ACC112 (cell line): Measurements from ENCODE around the gene EMILIN2.
"Not testable (repeated sequence)": the region's sequence is repeated elsewhere in the genome, so short reads cannot be mapped to it uniquely, and the experiment has no call there.

ENCODE experiments used
- H2AFZ ChIP-seq: fragments of 200-600 bp; sonication (generic); one replicate; pipeline ENCODE4 v1.6.0; 2017; ENCODE audit warnings: antibody characterized with exemption, low read length; ENCODE audit not compliant: unreplicated experiment
- H3K27ac ChIP-seq: fragments of 200-600 bp; sonication (generic); 2 replicates; pipeline ENCODE4 v1.5.1; 2014; ENCODE audit warnings: low read depth, mild to moderate bottlenecking, antibody characterized with exemption, low read length, moderate library complexity
- H3K27me3 ChIP-seq: fragments of 200-600 bp; sonication (generic); 2 replicates; pipeline ENCODE4 v1.6.1; 2014; ENCODE audit warnings: mild to moderate bottlenecking, antibody characterized with exemption, low read length, moderate library complexity, mixed read lengths; ENCODE audit not compliant: insufficient read depth
- H3K36me3 ChIP-seq: fragments of 200-600 bp; sonication (generic); 2 replicates; pipeline ENCODE4 v1.6.1; 2016; ENCODE audit warnings: mild to moderate bottlenecking, antibody characterized with exemption, low read length, moderate library complexity, mixed read lengths; ENCODE audit not compliant: insufficient read depth
- H3K4me1 ChIP-seq: fragments of 200-600 bp; sonication (generic); one replicate; pipeline ENCODE4 v1.6.1; 2016; ENCODE audit warnings: low read length, mixed read lengths; ENCODE audit not compliant: insufficient read depth, unreplicated experiment, control insufficient read depth
- H3K4me3 ChIP-seq: fragments of 200-600 bp; sonication (generic); 2 replicates; pipeline ENCODE4 v1.5.1; 2014; ENCODE audit warnings: mild to moderate bottlenecking, low read depth, low read length
- H3K79me2 ChIP-seq: fragments of 200-600 bp; sonication (generic); one replicate; pipeline ENCODE4 v1.6.0; 2016; ENCODE audit warnings: low read length; ENCODE audit not compliant: control insufficient read depth, unreplicated experiment, insufficient read depth

EMILIN2 gene

GRCh38 chr18:2822213-2822921, 24.4 kb upstream of the EMILIN2 start:
- Histone ChIP-seq H3K36me3 (no peaks in the 10 kb centered on the region), H2AFZ (no peak overlapping the region), H3K27me3 (no peaks in the 10 kb centered on the region), H3K27ac (no peak overlapping the region), H3K4me3 (no peak overlapping the region), H3K4me1 (peaks cover 9% of the 10 kb centered on the region), H3K79me2 (no peaks in the 10 kb centered on the region)

GRCh38 chr18:2823202-2823601, 23.6 kb upstream of the EMILIN2 start:
- H3K27ac ChIP-seq: no peak overlapping the region
- no peaks in the 10 kb centered on the region for H3K27me3 ChIP-seq
- no peak overlapping the region for H3K4me3 ChIP-seq
- no peaks in the 10 kb centered on the region for H3K79me2 ChIP-seq
- H2AFZ ChIP-seq: no peak overlapping the region
- no peaks in the 10 kb centered on the region for H3K36me3 ChIP-seq
- H3K4me1 ChIP-seq: peaks cover 9% of the 10 kb centered on the region

GRCh38 chr18:2823966-2824365, 22.8 kb upstream of the EMILIN2 start:
- Histone ChIP-seq H2AFZ (no peak overlapping the region), H3K27ac (no peak overlapping the region), H3K4me1 (peaks cover 9% of the 10 kb centered on the region), H3K79me2 (no peaks in the 10 kb centered on the region), H3K27me3 (no peaks in the 10 kb centered on the region), H3K4me3 (no peak overlapping the region), H3K36me3 (no peaks in the 10 kb centered on the region)

- Histone ChIP-seq H2AFZ (no peak overlapping the region), H3K36me3 (no peaks in the 10 kb centered on the region), H3K4me1 (peaks cover 9% of the 10 kb centered on the region), H3K79me2 (no peaks in the 10 kb centered on the region), H3K27me3 (no peaks in the 10 kb centered on the region), H3K27ac (no peak overlapping the region), H3K4me3 (no peak overlapping the region)
These were observed 21.9 kb upstream of the EMILIN2 start for GRCh38 chr18:2824865-2825264.

DNA sequence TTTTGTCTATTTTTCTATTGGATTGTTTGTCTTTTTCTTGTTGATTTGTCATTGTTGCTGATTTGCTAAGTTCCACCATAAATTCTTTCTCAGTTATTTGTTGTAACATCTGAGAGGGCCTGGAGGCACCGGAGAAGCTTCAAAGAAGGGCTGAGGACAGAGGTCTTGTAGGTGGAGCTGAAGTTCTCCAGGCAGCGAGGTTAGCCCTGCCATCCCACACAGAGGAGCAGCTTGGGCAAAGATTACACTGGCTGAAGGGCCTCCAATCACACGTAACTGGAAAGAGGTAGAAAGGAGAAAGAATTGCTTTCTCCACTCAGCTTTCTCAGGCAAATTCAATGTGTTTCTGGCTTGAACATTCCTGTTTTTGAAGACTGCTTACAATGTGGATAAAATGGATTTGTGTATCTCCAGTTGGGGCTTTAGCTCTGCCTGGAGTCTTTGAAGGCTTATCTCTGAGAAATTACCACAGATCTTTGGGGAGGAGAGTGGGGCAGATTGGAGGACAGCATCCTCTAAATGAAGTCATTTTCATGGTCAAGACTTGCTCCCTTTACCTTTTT, 21.1 kb upstream of the EMILIN2 start:
- no peaks in the 10 kb centered on the region for H3K27me3 ChIP-seq
- H2AFZ ChIP-seq: no peak overlapping the region
- H3K36me3 ChIP-seq: no peaks in the 10 kb centered on the region
- H3K27ac ChIP-seq: no peak overlapping the region
- peaks cover 9% of the 10 kb centered on the region for H3K4me1 ChIP-seq
- no peak overlapping the region for H3K4me3 ChIP-seq
- no peaks in the 10 kb centered on the region for H3K79me2 ChIP-seq

- H3K36me3 ChIP-seq: no peaks in the 10 kb centered on the region
- H3K79me2 ChIP-seq: no peaks in the 10 kb centered on the region
- no peaks in the 10 kb centered on the region for H3K27me3 ChIP-seq
- peaks cover 9% of the 10 kb centered on the region for H3K4me1 ChIP-seq
- H3K4me3 ChIP-seq: no peak overlapping the region
- H2AFZ ChIP-seq: peak overlapping the region; percentile 85
- H3K27ac ChIP-seq: peak overlapping the region; percentile 40; the same call in 1 of the 2 replicates
These were observed 20.2 kb upstream of the EMILIN2 start for GRCh38 chr18:2826581-2826980.

- Histone ChIP-seq H3K27me3 (no peaks in the 10 kb centered on the region), H3K4me3 (no peak overlapping the region), H2AFZ (peak overlapping the region; percentile 85), H3K27ac (peak overlapping the region; percentile 40; the same call in 1 of the 2 replicates), H3K4me1 (peaks cover 9% of the 10 kb centered on the region), H3K79me2 (no peaks in the 10 kb centered on the region), H3K36me3 (no peaks in the 10 kb centered on the region)
These were observed 19.7 kb upstream of the EMILIN2 start for GRCh38 chr18:2827061-2827460.

DNA sequence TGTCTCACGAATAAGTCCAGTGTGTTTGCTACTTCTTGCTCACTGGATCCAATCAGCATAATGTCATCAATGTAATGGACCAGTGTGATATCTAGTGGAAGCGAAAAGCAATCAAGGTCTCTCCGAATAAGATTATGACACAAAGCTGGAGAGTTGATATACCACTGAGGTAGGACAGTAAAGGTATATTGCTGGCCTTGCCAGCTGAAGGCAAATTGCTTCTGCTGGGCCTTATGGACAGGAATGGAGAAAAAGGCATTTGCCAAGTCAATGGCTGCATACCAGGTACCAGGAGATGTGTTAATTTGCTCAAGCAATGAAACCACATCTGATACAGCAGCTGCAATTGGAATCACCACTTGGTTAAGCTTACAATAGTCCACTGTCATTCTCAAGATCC, 10.7 kb upstream of the EMILIN2 start:
- H3K4me3 ChIP-seq, H3K4me1 ChIP-seq, H3K27me3 ChIP-seq, H3K79me2 ChIP-seq, H2AFZ ChIP-seq, H3K27ac ChIP-seq, H3K36me3 ChIP-seq: not testable (repeated sequence)

- not testable (repeated sequence) for H2AFZ ChIP-seq, H3K4me3 ChIP-seq, H3K4me1 ChIP-seq, H3K79me2 ChIP-seq, H3K27ac ChIP-seq, H3K36me3 ChIP-seq
- H3K27me3 ChIP-seq: peaks cover 12% of the 10 kb centered on the region
These were observed 9.5 kb upstream of the EMILIN2 start for GRCh38 chr18:2837290-2837689.

- H3K4me1 ChIP-seq: no peaks in the 10 kb centered on the region
- H3K36me3 ChIP-seq: no peaks in the 10 kb centered on the region
- H3K4me3 ChIP-seq: no peak overlapping the region
- H2AFZ ChIP-seq: no peak overlapping the region
- no peaks in the 10 kb centered on the region for H3K79me2 ChIP-seq
- no peak overlapping the region for H3K27ac ChIP-seq
- peaks cover 24% of the 10 kb centered on the region for H3K27me3 ChIP-seq
These were observed 7.6 kb upstream of the EMILIN2 start for GRCh38 chr18:2839202-2839601.

DNA sequence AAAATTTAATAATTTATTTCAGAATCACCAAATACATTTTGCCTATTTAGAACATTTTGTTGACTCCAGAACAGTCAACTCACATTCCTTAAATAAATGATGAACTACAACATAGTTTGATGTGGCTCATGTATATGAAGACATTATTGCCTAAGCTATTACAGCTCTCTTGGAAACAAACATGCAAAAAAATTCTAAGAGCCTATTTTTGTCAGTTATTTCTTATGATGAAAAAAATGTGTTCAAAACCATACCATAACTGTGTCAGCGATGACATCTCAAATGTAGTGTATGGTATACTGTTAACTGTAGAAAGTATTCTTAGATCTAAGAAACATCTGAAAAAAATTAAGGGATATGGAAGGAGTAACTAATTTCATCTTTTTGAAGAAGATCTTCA, 6.3 kb upstream of the EMILIN2 start:
- no peak overlapping the region for H2AFZ ChIP-seq
- H3K27me3 ChIP-seq: peaks cover 34% of the 10 kb centered on the region
- H3K27ac ChIP-seq: no peak overlapping the region
- no peaks in the 10 kb centered on the region for H3K4me1 ChIP-seq
- no peaks in the 10 kb centered on the region for H3K79me2 ChIP-seq
- no peak overlapping the region for H3K4me3 ChIP-seq
- H3K36me3 ChIP-seq: no peaks in the 10 kb centered on the region
